SK-N-MC (cell line): ENCODE results near the gene SCNN1B.

Experiments
- EZH2 ChIP-seq: fragments of 200-600 bp; sonication (generic); IDR thresholded peaks from one replicate; pipeline ENCODE4 v1.6.1; 2017; ENCODE audit warnings: antibody characterized with exemption
- FOXP2 ChIP-seq: optimal IDR thresholded peaks from 2 replicates; pipeline ENCODE3; 2011; ENCODE audit warnings: mild to moderate bottlenecking, moderate library complexity; ENCODE audit not compliant: insufficient read depth; ENCODE audit errors: extremely low read length, control extremely low read depth
- POLR2AphosphoS5 ChIP-seq: IDR thresholded peaks from 2 replicates; pipeline ENCODE4 v1.6.1; 2012; ENCODE audit warnings: mild to moderate bottlenecking, low read depth, low read length, borderline replicate concordance

- TF ChIP-seq POLR2AphosphoS5 (no peak), EZH2 (no peak), FOXP2 (no peak)
These were observed 76.2 kb downstream of the SCNN1B start for GRCh38 chr16:23378256-23378655.
